Stimulated activated CD4-positive, alpha-beta T cell treated with anti-CD3 and anti-CD28 coated beads, Interleukin-1b, Interleukin-23, amount 100 ng/mL, for 4 hours (primary cell): ENCODE data around the gene C4BPB.

ENCODE experiments used
- DNase-seq, 2 donors: peaks; one replicate each; pipeline ENCODE4 v3.0.0-alpha.2; 2020; ENCODE audit warnings: low read depth in 2 of 2

Gene C4BPB

GRCh38 chr1:207084701-207085180 lies 3.9 kb upstream of the C4BPB start:
- peak; percentile 16 to 40 for DNase-seq

- DNase-seq: no peak
Observed at GRCh38 chr1:207085887-207086286, 2.8 kb upstream of the C4BPB start.

- no peak for DNase-seq
Observed at GRCh38 chr1:207088161-207088560, 499 bp upstream of the C4BPB start.

GRCh38 chr1:207089627-207090355 lies 1.1 kb downstream of the C4BPB start:
- no peak for DNase-seq

GRCh38 chr1:207091200-207091908 lies 2.7 kb downstream of the C4BPB start:
- DNase-seq: no peak

- no peak for DNase-seq
Observed at GRCh38 chr1:207093944-207094343, 5.3 kb downstream of the C4BPB start.

- peak in 1 of 2 donors; percentile 9 for DNase-seq
Observed at GRCh38 chr1:207097871-207098324, 9.2 kb downstream of the C4BPB start.

- no peak for DNase-seq
Observed at GRCh38 chr1:207101720-207102119, 13.1 kb downstream of the C4BPB start.

- no peak for DNase-seq
Observed at GRCh38 chr1:207102146-207102545, 13.5 kb downstream of the C4BPB start.

- no peak for DNase-seq
Observed at GRCh38 chr1:207102659-207103058, 14.0 kb downstream of the C4BPB start.

GRCh38 chr1:207103892-207104373 lies 15.3 kb downstream of the C4BPB start, which contains the start of gene C4BPA:
Gene C4BPA (plus strand): TSS chr1:207104233. CDS start chr1:207113026, 8,793 bp downstream.
- DNase-seq: no peak

- DNase-seq: no peak
Observed at GRCh38 chr1:207109004-207109403, 20.3 kb downstream of the C4BPB start.

GRCh38 chr1:207112616-207113296 lies 24.1 kb downstream of the C4BPB start:
- no peak for DNase-seq

- no peak for DNase-seq
Observed at GRCh38 chr1:207115269-207115668, 26.6 kb downstream of the C4BPB start.

GRCh38 chr1:207124389-207124788 lies 35.7 kb downstream of the C4BPB start:
- no peak for DNase-seq

GRCh38 chr1:207128336-207128921 lies 39.8 kb downstream of the C4BPB start:
- no peak for DNase-seq

GRCh38 chr1:207129053-207129452 lies 40.4 kb downstream of the C4BPB start:
- no peak for DNase-seq

GRCh38 chr1:207130252-207131036 lies 41.8 kb downstream of the C4BPB start:
- no peak for DNase-seq

GRCh38 chr1:207131163-207131562 lies 42.5 kb downstream of the C4BPB start:
- no peak for DNase-seq

GRCh38 chr1:207134581-207134980 lies 45.9 kb downstream of the C4BPB start:
- no peak for DNase-seq

- no peak for DNase-seq
Observed at GRCh38 chr1:207139616-207140015, 51.0 kb downstream of the C4BPB start.
